HFF-Myc (cell line): Measurements from ENCODE around the gene OTOG.

Experiments used
- DNase-seq: peaks from one replicate; pipeline ENCODE4 v3.0.0-alpha.2; 2011; ENCODE audit warnings: low read depth; ENCODE audit errors: extremely low read depth
- H3K4me3 ChIP-seq: replicated peaks from 2 replicates; pipeline ENCODE4 v1.5.1; 2011; ENCODE audit warnings: low read depth, mild to moderate bottlenecking, control low read depth, low read length
- TF ChIP-seq, protein P1 (sequence below): IDR thresholded peaks from 2 replicates; pipeline ENCODE4 v1.5.1; 2012; ENCODE audit warnings: mild to moderate bottlenecking, low read depth, low read length, control low read depth; ENCODE audit errors: missing control alignments

Gene OTOG

DNA sequence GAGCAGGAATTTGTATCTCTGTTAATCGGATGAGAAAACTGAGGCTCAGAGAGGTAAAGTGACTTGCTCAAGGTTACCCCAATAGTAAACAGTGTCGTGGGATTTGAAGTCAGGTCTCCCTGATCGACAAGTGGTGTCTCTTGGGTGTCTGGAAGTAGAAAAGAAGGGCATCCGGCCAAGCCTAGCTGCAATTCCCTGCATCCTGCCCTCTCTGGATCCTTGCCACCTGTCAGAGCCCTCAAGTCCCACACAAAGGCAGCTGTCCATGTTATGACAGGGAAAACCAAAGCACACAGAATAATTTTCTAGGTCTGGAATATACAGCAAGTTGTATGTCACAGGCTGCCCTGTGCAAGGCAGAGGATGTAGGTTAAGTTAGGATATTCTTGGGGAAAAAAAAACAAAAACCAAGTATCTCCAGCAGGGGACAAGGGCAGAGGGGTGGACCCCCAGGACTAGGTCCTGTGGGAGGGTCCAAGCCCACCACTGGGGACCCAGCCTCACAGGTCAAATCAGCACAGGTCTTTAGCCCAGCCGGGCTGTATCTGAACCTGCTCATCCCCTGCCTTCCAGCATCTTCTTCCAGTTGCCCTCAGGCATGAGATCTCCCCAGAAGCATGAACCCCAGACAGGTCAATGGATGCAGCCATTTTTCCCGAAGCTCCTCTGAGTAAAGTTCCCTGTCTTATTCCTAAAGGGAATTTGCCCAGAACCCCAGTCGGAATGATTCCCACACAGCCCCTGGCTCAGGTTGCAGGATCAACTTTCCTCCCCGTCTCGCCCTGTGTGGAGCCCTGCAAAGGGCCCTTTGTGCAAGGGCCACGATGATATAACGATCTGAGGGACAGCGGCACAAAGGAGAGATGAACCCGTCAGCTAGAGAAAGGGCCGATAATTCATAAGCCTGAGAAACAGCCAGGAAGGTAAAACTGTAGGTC lies 17.9 kb upstream of the OTOG start:
- DNase-seq: no peak
- TF ChIP-seq, protein P1, sequence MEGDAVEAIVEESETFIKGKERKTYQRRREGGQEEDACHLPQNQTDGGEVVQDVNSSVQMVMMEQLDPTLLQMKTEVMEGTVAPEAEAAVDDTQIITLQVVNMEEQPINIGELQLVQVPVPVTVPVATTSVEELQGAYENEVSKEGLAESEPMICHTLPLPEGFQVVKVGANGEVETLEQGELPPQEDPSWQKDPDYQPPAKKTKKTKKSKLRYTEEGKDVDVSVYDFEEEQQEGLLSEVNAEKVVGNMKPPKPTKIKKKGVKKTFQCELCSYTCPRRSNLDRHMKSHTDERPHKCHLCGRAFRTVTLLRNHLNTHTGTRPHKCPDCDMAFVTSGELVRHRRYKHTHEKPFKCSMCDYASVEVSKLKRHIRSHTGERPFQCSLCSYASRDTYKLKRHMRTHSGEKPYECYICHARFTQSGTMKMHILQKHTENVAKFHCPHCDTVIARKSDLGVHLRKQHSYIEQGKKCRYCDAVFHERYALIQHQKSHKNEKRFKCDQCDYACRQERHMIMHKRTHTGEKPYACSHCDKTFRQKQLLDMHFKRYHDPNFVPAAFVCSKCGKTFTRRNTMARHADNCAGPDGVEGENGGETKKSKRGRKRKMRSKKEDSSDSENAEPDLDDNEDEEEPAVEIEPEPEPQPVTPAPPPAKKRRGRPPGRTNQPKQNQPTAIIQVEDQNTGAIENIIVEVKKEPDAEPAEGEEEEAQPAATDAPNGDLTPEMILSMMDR: no peak
- no peak overlapping the region for H3K4me3 ChIP-seq

DNA sequence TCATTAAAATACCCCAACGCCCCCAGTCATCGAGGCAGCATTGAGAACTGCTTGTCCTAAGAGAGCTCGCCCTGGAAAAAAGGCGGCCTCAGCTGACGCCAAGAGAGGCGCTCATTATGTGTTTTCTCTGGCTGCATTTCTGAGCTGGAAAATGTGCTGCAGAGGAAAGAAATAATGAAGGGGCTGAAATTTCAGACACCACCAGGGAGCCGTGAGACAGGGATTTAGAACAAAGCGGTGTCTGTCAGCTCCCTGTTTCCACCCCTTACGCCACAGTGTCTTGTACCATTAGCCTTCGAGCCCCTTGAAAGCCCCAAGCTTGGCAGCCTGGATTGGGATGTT lies 17.2 kb upstream of the OTOG start:
- no peak overlapping the region for H3K4me3 ChIP-seq
- TF ChIP-seq, protein P1: no peak
- no peak for DNase-seq

DNA sequence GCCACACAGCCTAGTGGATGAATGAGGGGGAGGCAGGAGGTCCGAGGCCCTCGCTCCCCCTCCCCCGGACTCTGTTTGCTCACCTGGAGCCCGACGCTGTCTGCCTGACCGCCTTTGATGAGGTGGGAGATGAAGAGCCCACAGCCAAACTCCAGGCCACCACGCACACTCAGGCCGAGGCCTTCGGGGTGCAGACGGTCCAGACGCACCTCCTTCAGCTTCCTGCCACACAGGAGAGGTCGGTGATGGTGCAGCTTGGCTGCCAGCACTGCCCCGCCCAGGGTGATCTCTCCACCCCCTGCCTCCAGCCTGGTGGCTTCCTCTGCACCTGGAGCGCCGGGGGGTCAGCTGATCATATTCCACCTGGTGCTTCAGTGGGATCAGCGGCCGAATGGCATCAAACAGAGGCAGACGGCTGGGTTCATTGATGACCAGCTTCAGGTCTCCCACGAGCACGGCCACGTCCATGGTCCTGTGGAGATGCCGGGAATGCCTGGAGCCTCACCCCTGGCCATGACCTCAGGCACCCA lies 15.9 kb upstream of the OTOG start:
- H3K4me3 ChIP-seq: no peak overlapping the region
- DNase-seq: no peak
- TF ChIP-seq, protein P1: no peak

DNA sequence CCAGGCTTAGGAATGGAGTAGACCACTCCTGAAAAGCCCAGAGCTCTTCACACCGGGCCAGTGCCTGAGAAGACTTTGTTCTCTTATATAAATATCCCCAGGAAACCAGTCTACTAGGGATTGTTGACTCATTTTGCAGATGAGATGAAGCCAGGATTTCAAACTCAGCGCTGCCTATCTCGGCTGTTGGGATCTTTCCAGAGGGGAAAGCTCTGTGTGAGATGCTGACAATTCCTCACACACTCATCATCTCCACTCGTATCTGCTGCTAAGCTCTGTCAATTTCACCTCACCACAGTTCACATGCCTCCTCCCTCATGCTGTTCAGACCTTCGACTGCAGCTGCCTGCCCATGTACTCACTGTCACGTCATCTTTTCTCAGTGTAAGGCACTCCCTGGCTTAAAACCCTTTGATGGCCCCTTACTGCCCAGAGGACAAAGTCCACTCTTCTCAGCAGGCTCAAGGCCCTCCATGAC lies 15.4 kb upstream of the OTOG start:
- TF ChIP-seq, protein P1: no peak
- no peak for DNase-seq

DNA sequence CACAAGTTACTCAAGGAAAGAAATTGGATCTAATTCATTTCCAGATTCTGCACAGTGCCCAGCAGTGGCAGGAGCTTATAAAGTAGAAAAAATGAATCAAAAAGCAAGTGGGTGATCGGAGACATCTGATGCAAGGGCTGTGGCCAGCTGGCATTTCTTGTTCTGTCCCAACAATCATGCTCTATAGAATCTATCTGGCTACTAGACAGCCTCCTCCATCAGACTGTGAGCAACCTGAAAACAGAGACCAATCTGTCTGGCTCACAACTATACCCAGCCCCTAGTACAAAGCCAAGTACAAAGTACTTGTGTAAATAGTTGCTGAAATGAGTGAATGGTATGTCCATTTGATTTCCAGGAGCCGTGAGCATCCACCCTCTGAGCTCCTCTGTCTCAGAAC lies 14.3 kb upstream of the OTOG start:
- TF ChIP-seq, protein P1: no peak
- H3K4me3 ChIP-seq: no peak overlapping the region

More for the DNA sequence above, 15.4 kb upstream of the OTOG start:
- no peak overlapping the region for H3K4me3 ChIP-seq

DNA sequence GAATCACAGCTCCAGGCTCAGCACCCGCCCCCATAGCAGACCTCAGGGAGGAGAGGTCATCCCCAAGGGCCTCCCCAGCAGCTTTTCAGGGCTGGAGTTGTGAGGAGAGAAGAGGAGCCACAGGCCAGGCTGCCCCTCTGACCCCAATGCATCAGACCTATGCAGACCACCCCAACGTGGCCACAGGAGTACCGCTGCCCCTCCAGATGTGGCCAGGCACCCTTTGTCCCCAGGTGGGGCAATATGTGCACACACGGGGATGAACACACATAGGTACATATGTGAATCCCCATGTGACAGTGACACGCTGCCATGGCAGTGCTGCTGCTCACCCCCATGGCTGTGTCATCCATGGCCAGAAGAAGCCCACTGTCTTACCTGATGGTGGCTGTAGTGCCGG lies 13.7 kb upstream of the OTOG start:
- TF ChIP-seq, protein P1: no peak
- no peak overlapping the region for H3K4me3 ChIP-seq
- DNase-seq: no peak

More for the DNA sequence above, 14.3 kb upstream of the OTOG start:
- DNase-seq: no peak
